Activated CD8-positive, alpha-beta T cell treated with anti-CD3 and anti-CD28 coated beads for 36 hours (primary cell): ENCODE results near the gene WDR77. TPM values are rescaled to one million over a fixed set of nuclear protein-coding genes. Genes with fewer than 3 reads are reported as not detected.
A peak's percentile ranks its signal among the peaks of the same experiment; 100 is the strongest.

Experiments
- ATAC-seq: fragments of 200-7000 bp; cut with Tn5 transposase; one replicate; pipeline ENCODE4 v1.10.0; 2021; ENCODE audit warnings: mild to moderate bottlenecking, moderate library complexity
- CTCF ChIA-PET: fragments of 350-600 bp; sonication (Branson Sonifier 250); formaldehyde crosslinking; loops from one replicate; lab custom pipeline; 2021; ENCODE audit warnings: antibody characterized with exemption; lab: Charles Lee
- POLR2A ChIA-PET: fragments of 350-600 bp; sonication (Branson Sonifier 250); formaldehyde crosslinking; loops from one replicate; lab custom pipeline; 2021; ENCODE audit warnings: antibody characterized with exemption; lab: Charles Lee
- DNase-seq: peaks from one replicate; pipeline ENCODE4 v3.0.0-alpha.2; 2020
- H3K27ac Mint-ChIP-seq: one replicate; pipeline ENCODE4 v1.8.0; 2021; ENCODE audit warnings: mild to moderate bottlenecking, mixed read lengths
- H3K27me3 Mint-ChIP-seq: one replicate; pipeline ENCODE4 v1.8.0; 2021; ENCODE audit warnings: mixed read lengths
- H3K36me3 Mint-ChIP-seq: one replicate; pipeline ENCODE4 v1.8.0; 2021; ENCODE audit warnings: low read depth, mixed read lengths
- H3K4me1 Mint-ChIP-seq: one replicate; pipeline ENCODE4 v1.8.0; 2021; ENCODE audit warnings: low read depth, mixed read lengths
- H3K4me3 Mint-ChIP-seq: one replicate; pipeline ENCODE4 v1.8.0; 2021; ENCODE audit warnings: mild to moderate bottlenecking, moderate library complexity, mixed read lengths
- H3K9me3 Mint-ChIP-seq: one replicate; pipeline ENCODE4 v1.8.0; 2021; ENCODE audit warnings: mixed read lengths
- CTCF ChIP-seq: fragments of 200-600 bp; IDR thresholded peaks from one replicate; pipeline ENCODE4 v1.8.0; 2022; ENCODE audit warnings: antibody characterized with exemption, mild to moderate bottlenecking
- intact Hi-C: fragments of 100-400 bp; cut with micrococcal nuclease; formaldehyde crosslinking; loops from one replicate; pipeline ENCODE4 v1.10.0; 2022
- total RNA-seq, 2 experiments: library from RNA; stranded (reverse); gene quantifications; one replicate each; pipeline ENCODE4 v1.2.3, GENCODE V29; 2021

Gene WDR77
- total RNA-seq, 2 experiments from 2014 or later: 54.0 to 54.6 TPM

- ATAC-seq: no peak
- Mint-ChIP-seq H3K27me3 (no peaks in the 10 kb centered on the region), H3K36me3 (peaks cover 69% of the 10 kb centered on the region), H3K4me3 (peak overlapping the region; percentile 100), H3K4me1 (peaks cover 76% of the 10 kb centered on the region), H3K27ac (peak overlapping the region; percentile 100), H3K9me3 (no peaks in the 10 kb centered on the region)
- no peak for DNase-seq
- intact Hi-C loops: loop anchor here (5.0 kb wide), 1 partner anchor 232 kb away; no protein-coding TSS in a partner anchor
- no peak for TF ChIP-seq CTCF
- ChIA-PET CTCF (interaction anchor here (1.2 to 2.6 kb wide), 4 partner anchors 9 to 318 kb away, joined by 3 to 9 read pairs (median 5); no protein-coding TSS in a partner anchor), POLR2A (interaction anchor here (1.1 to 2.9 kb wide), 5 partner anchors 12 to 59 kb away, joined by 3 to 17 read pairs (median 4); no protein-coding TSS in a partner anchor)
Measured at GRCh38 chr1:111449703-111450017, 604 bp upstream of the WDR77 start.

GRCh38 chr1:111448482-111448917 lies 556 bp downstream of the WDR77 start:
- Mint-ChIP-seq H3K4me1 (peaks cover 68% of the 10 kb centered on the region), H3K36me3 (peaks cover 64% of the 10 kb centered on the region)
- CTCF ChIA-PET: interaction anchor here (0.8 to 2.7 kb wide), 9 partner anchors 8 to 321 kb away, joined by 3 to 9 read pairs (median 5); no protein-coding TSS in a partner anchor

GRCh38 chr1:111446967-111447892 lies 1.8 kb downstream of the WDR77 start:
- ATAC-seq: no peak

More at GRCh38 chr1:111448482-111448917, 556 bp downstream of the WDR77 start:
- Mint-ChIP-seq H3K27me3 (no peaks in the 10 kb centered on the region), H3K4me3 (peak overlapping the region; percentile 100), H3K27ac (peak overlapping the region; percentile 100), H3K9me3 (no peaks in the 10 kb centered on the region)
- TF ChIP-seq CTCF: no peak
- DNase-seq: peak; percentile 50
- peak; percentile 31 for ATAC-seq
- intact Hi-C loops: loop anchor here (5.0 kb wide), 1 partner anchor 231 kb away; no protein-coding TSS in a partner anchor
- POLR2A ChIA-PET: interaction anchor here (0.7 to 2.9 kb wide), 13 partner anchors 8 to 309 kb away, joined by 3 to 17 read pairs (median 5); no protein-coding TSS in a partner anchor

GRCh38 chr1:111446546-111446945 lies 2.5 kb downstream of the WDR77 start:
- H3K27ac Mint-ChIP-seq: peak overlapping the region; percentile 100
- intact Hi-C loops: loop anchor here (5.0 kb wide), 1 partner anchor 229 kb away; no protein-coding TSS in a partner anchor
- H3K27me3 Mint-ChIP-seq: no peaks in the 10 kb centered on the region
- DNase-seq (no peak), ATAC-seq (no peak)
- peak overlapping the region; percentile 100 for H3K4me3 Mint-ChIP-seq
- ChIA-PET POLR2A (no interaction called here), CTCF (interaction anchor here (1.4 to 2.7 kb wide), 5 partner anchors 8 to 323 kb away, joined by 3 to 9 read pairs (median 5); no protein-coding TSS in a partner anchor)
- TF ChIP-seq CTCF: no peak
- peaks cover 70% of the 10 kb centered on the region for H3K4me1 Mint-ChIP-seq
- no peaks in the 10 kb centered on the region for H3K9me3 Mint-ChIP-seq
- H3K36me3 Mint-ChIP-seq: peaks cover 73% of the 10 kb centered on the region

More at GRCh38 chr1:111446967-111447892, 1.8 kb downstream of the WDR77 start:
- no peaks in the 10 kb centered on the region for H3K27me3 Mint-ChIP-seq
- no peaks in the 10 kb centered on the region for H3K9me3 Mint-ChIP-seq
- H3K4me3 Mint-ChIP-seq: peak overlapping the region; percentile 100
- peaks cover 71% of the 10 kb centered on the region for H3K36me3 Mint-ChIP-seq
- ChIA-PET CTCF (interaction anchor here (0.8 to 2.7 kb wide), 8 partner anchors 9 to 322 kb away, joined by 3 to 9 read pairs (median 5); no protein-coding TSS in a partner anchor), POLR2A (interaction anchor here (2.0 to 2.9 kb wide), 4 partner anchors 10 to 308 kb away, joined by 5 to 17 read pairs (median 12); no protein-coding TSS in a partner anchor)
- peak overlapping the region; percentile 100 for H3K27ac Mint-ChIP-seq
- peaks cover 70% of the 10 kb centered on the region for H3K4me1 Mint-ChIP-seq
- DNase-seq: no peak
- intact Hi-C loops: loop anchor here (5.0 kb wide), 1 partner anchor 230 kb away; no protein-coding TSS in a partner anchor
- TF ChIP-seq CTCF: no peak
